ENCODE data around the gene WFDC9. TPM values are rescaled to one million over a fixed set of nuclear protein-coding genes. Genes with fewer than 3 reads are reported as not detected.
"Not testable (repeated sequence)": the region's sequence is repeated elsewhere in the genome, so short reads cannot be mapped to it uniquely, and the experiment has no call there.

WFDC9 gene
- total RNA-seq, 1 donor from 2014 or later, result not detected

GRCh38 chr20:45592574-45593189, 38.4 kb downstream of the WFDC9 start:
- H3K27me3 ChIP-seq (ENCODE audit: low read depth), result peaks cover 42% of the 10 kb centered on the region
- intact Hi-C loops (cut with micrococcal nuclease), result no loop called here
- no peak overlapping the region for H3K27ac ChIP-seq (replicated peaks)
- DNase-seq, result no peak
- TF ChIP-seq CTCF (IDR thresholded peaks at IDR 0.05; ENCODE audit: borderline replicate concordance), result peak; percentile 50
- H3K36me3 ChIP-seq, result no peaks in the 10 kb centered on the region
- H3K4me3 ChIP-seq, result no peak overlapping the region
- H3K4me1 ChIP-seq, result no peaks in the 10 kb centered on the region
- no peaks in the 10 kb centered on the region for H3K9me3 ChIP-seq (replicated peaks)

GRCh38 chr20:45589725-45590124, 41.4 kb downstream of the WFDC9 start:
- Histone ChIP-seq H3K9me3 (replicated peaks) (no peaks in the 10 kb centered on the region), H3K4me3 (no peak overlapping the region), H3K27ac (replicated peaks) (no peak overlapping the region), H3K27me3 (ENCODE audit: low read depth) (peaks cover 20% of the 10 kb centered on the region), H3K36me3 (no peaks in the 10 kb centered on the region), H3K4me1 (no peaks in the 10 kb centered on the region)
- no peak for DNase-seq
- intact Hi-C loops (cut with micrococcal nuclease), result no loop called here
- TF ChIP-seq CTCF (IDR thresholded peaks at IDR 0.05; ENCODE audit: borderline replicate concordance), result no peak

GRCh38 chr20:45588800-45589199, 42.3 kb downstream of the WFDC9 start:
- Histone ChIP-seq H3K27me3 (ENCODE audit: low read depth) (peaks cover 29% of the 10 kb centered on the region), H3K4me1 (no peaks in the 10 kb centered on the region), H3K36me3 (no peaks in the 10 kb centered on the region), H3K27ac (replicated peaks) (no peak overlapping the region), H3K9me3 (replicated peaks) (no peaks in the 10 kb centered on the region), H3K4me3 (no peak overlapping the region)
- intact Hi-C loops (cut with micrococcal nuclease), result no loop called here
- no peak for TF ChIP-seq CTCF (IDR thresholded peaks at IDR 0.05; ENCODE audit: borderline replicate concordance)
- no peak for DNase-seq

- H3K36me3 ChIP-seq; H3K4me1 ChIP-seq; intact Hi-C loops (cut with micrococcal nuclease); H3K9me3 ChIP-seq (replicated peaks); H3K27ac ChIP-seq (replicated peaks); DNase-seq; H3K4me3 ChIP-seq: not testable (repeated sequence)
- H3K27me3 ChIP-seq (ENCODE audit: low read depth), result peaks cover 57% of the 10 kb centered on the region
Measured at GRCh38 chr20:45585986-45586385, 45.1 kb downstream of the WFDC9 start.

GRCh38 chr20:45584294-45584693, 46.8 kb downstream of the WFDC9 start:
- H3K4me3 ChIP-seq; H3K36me3 ChIP-seq; intact Hi-C loops (cut with micrococcal nuclease); H3K27ac ChIP-seq (replicated peaks); DNase-seq; H3K9me3 ChIP-seq (replicated peaks); H3K4me1 ChIP-seq: not testable (repeated sequence)
- H3K27me3 ChIP-seq (ENCODE audit: low read depth), result peaks cover 54% of the 10 kb centered on the region

- no peak for DNase-seq
- H3K27ac ChIP-seq (replicated peaks), result no peak overlapping the region
- intact Hi-C loops (cut with micrococcal nuclease), result no loop called here
- no peak overlapping the region for H3K4me3 ChIP-seq
- no peak for TF ChIP-seq CTCF (IDR thresholded peaks at IDR 0.05; ENCODE audit: borderline replicate concordance)
- H3K36me3 ChIP-seq, result no peaks in the 10 kb centered on the region
- no peaks in the 10 kb centered on the region for H3K9me3 ChIP-seq (replicated peaks)
- H3K27me3 ChIP-seq (ENCODE audit: low read depth), result peaks cover 50% of the 10 kb centered on the region
- no peaks in the 10 kb centered on the region for H3K4me1 ChIP-seq
Measured at GRCh38 chr20:45583502-45583901, 47.6 kb downstream of the WFDC9 start.
